Measurements from ENCODE around the gene ZNF740. TPM values are rescaled to one million over a fixed set of nuclear protein-coding genes. Genes with fewer than 3 reads are reported as not detected.
A peak's percentile ranks its signal among the peaks of the same experiment; 100 is the strongest.

The ZNF740 gene
- total RNA-seq, 1 experiment from 2014 or later = 41.2 TPM

DNA sequence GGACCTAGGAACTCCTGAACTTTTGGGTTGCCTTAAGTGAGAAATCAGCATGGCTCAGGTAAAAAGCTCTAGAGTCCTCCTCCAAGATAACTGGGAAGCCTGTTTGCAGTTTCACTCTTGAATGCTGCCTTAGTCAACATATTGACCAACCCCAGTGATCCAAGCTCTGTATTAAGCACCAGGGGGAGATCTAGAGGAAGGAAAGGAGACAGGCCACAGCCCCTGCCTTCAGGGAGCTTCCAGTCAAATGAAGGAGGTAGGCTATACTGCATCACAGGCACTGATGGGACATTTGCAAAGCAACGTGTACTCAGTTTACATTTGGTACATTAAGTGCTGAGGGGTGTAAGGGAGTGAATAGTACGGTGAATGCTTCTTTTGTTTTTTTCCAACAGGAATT is 1.4 kb downstream of the ZNF740 start:
- no peak overlapping the region for H3K18ac ChIP-seq (ENCODE audit: insufficient read length, low read depth, low read length)
- no peak overlapping the region for H3K9ac ChIP-seq (ENCODE audit: extremely low read depth, insufficient read length, low read length)
- peaks cover 13% of the 10 kb centered on the region for H3K23me2 ChIP-seq (ENCODE audit: insufficient read length, low read depth, low read length, poor library complexity, severe bottlenecking)
- no peak overlapping the region for H2BK15ac ChIP-seq (ENCODE audit: low read depth, low read length)
- peak overlapping the region; percentile 68 for H3K4me2 ChIP-seq (ENCODE audit: insufficient read depth, insufficient read length, low read length)
- Mint-ChIP-seq H3K27me3 (ENCODE audit: low read depth) (peaks cover 41% of the 10 kb centered on the region), H3K36me3 (ENCODE audit: insufficient read depth in 1 of 3, low read depth in 3 of 3) (peaks cover 33 to 50% (median 48%) of the 10 kb centered on the region in 3 experiments; a peak in 6 of 7 replicates), H3K27ac (no peak overlapping the region), H3K9me3 (no peaks in the 10 kb centered on the region; a peak in 1 of 5 replicates), H3K4me3 (peak overlapping the region; percentile 87 to 91), H3K4me1 (peaks cover 14 to 17% of the 10 kb centered on the region in 2 experiments)
- TF ChIP-seq, protein P1, sequence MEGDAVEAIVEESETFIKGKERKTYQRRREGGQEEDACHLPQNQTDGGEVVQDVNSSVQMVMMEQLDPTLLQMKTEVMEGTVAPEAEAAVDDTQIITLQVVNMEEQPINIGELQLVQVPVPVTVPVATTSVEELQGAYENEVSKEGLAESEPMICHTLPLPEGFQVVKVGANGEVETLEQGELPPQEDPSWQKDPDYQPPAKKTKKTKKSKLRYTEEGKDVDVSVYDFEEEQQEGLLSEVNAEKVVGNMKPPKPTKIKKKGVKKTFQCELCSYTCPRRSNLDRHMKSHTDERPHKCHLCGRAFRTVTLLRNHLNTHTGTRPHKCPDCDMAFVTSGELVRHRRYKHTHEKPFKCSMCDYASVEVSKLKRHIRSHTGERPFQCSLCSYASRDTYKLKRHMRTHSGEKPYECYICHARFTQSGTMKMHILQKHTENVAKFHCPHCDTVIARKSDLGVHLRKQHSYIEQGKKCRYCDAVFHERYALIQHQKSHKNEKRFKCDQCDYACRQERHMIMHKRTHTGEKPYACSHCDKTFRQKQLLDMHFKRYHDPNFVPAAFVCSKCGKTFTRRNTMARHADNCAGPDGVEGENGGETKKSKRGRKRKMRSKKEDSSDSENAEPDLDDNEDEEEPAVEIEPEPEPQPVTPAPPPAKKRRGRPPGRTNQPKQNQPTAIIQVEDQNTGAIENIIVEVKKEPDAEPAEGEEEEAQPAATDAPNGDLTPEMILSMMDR (conservative IDR thresholded peaks at IDR 0.05) = no peak
- H2BK12ac ChIP-seq (ENCODE audit: insufficient read length, low read depth, low read length) = no peak overlapping the region
- H3K14ac ChIP-seq (ENCODE audit: insufficient read depth, low read length) = no peak overlapping the region
- no peak overlapping the region for H4K91ac ChIP-seq (ENCODE audit: insufficient read length, low read depth, low read length)
- H3K4ac ChIP-seq (ENCODE audit: low read depth, low read length) = no peak overlapping the region
- WGBS (ENCODE audit: extremely low coverage, insufficient read length, low lambda C conversion rate) = no CpG with 5 or more reads among the region's 2 CpGs
- H3T11ph ChIP-seq (ENCODE audit: low read length) = no peak overlapping the region
- no peaks in the 10 kb centered on the region; the same call in 1 of the 2 replicates for H3K27me3 ChIP-seq (ENCODE audit: insufficient read depth, low read length)
- H4K20me1 ChIP-seq (ENCODE audit: control insufficient read depth, insufficient read depth, insufficient read length) = peaks cover 2% of the 10 kb centered on the region
- no peak overlapping the region for H4K5ac ChIP-seq (ENCODE audit: insufficient read length, low read depth, low read length)
- DNase-seq = no peak
- H2BK5ac ChIP-seq (ENCODE audit: insufficient read length, low read length) = no peak overlapping the region
- no peaks in the 10 kb centered on the region for H3K79me2 ChIP-seq (ENCODE audit: insufficient read depth, low read length)
- H3K79me1 ChIP-seq (ENCODE audit: insufficient read depth, low read depth, low read length, poor library complexity, severe bottlenecking) = no peaks in the 10 kb centered on the region
- no peak overlapping the region for H3K56ac ChIP-seq (ENCODE audit: insufficient read length, low read depth, low read length)
- no peak overlapping the region for H3K27ac ChIP-seq (ENCODE audit: insufficient read length, low read depth, low read length)
- H3K4me1 ChIP-seq (ENCODE audit: insufficient read depth, low read length) = 0 out of 2 replicates have a peak, but pooled peaks cover 3% of the 10 kb centered on the region
- H3K9me3 ChIP-seq (ENCODE audit: control insufficient read depth, low read depth, low read length) = no peaks in the 10 kb centered on the region
- no peak overlapping the region for H2BK120ac ChIP-seq (ENCODE audit: low read depth, low read length, poor library complexity, severe bottlenecking)
- H3K23ac ChIP-seq (ENCODE audit: insufficient read length, low read depth, low read length) = no peak overlapping the region
- no peak overlapping the region for H2BK20ac ChIP-seq (ENCODE audit: low read depth, low read length, poor library complexity, severe bottlenecking)
- no peak overlapping the region for H4K8ac ChIP-seq (replicated peaks; ENCODE audit: insufficient read length, low read depth, low read length)
- H2AK5ac ChIP-seq (ENCODE audit: insufficient read length, low read length) = no peak overlapping the region
- H2AFZ ChIP-seq (ENCODE audit: low read length) = no peak overlapping the region
